Iris pigment epithelial cell (primary cell): ENCODE data around the gene PRKCI.
"Not testable (repeated sequence)": the region's sequence is repeated elsewhere in the genome, so short reads cannot be mapped to it uniquely, and the experiment has no call there.

Source experiments
- DNase-seq: peaks from one replicate; pipeline ENCODE4 v3.0.0-alpha.2; 2011; ENCODE audit warnings: low read depth

PRKCI gene

DNA sequence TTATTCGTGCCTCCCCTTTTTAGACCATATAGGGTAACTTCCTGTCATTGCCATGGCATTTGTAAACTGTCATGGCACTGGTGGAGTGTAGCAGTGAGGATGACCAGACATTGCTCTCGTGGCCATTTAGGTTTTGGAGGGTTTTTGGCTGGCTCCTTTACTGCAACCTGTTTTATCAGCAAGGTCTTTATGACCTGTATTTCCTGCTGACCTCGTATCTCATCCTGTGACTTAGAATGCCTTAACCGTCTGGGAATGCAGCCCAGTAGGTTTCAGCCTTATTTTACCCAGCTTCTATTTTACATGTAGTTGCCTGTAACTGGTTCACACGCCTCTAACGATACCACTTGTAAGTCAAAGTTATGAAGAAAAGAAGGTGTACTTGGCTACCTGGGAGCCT is 121.6 kb downstream of the PRKCI start:
- DNase-seq = not testable (repeated sequence)

DNA sequence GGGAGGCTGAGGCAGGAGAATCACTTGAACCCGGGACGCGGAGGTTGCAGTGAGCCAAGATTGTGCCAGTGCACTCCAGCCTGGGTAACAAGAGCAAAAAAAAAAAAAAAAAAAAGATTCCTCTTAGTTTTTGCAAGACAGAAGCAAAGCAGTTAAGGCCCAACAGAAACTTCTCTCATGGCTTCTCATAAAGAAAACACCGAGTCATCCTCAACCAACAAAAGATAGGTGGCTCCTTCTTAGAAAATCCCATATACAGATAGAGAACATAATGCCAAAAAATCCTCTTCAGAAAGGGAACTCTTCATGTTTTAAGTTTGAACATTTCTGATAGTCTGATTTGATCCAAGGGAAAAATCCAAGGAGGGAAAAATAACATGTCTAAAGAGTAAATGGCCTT is 122.7 kb downstream of the PRKCI start:
- DNase-seq = no peak

DNA sequence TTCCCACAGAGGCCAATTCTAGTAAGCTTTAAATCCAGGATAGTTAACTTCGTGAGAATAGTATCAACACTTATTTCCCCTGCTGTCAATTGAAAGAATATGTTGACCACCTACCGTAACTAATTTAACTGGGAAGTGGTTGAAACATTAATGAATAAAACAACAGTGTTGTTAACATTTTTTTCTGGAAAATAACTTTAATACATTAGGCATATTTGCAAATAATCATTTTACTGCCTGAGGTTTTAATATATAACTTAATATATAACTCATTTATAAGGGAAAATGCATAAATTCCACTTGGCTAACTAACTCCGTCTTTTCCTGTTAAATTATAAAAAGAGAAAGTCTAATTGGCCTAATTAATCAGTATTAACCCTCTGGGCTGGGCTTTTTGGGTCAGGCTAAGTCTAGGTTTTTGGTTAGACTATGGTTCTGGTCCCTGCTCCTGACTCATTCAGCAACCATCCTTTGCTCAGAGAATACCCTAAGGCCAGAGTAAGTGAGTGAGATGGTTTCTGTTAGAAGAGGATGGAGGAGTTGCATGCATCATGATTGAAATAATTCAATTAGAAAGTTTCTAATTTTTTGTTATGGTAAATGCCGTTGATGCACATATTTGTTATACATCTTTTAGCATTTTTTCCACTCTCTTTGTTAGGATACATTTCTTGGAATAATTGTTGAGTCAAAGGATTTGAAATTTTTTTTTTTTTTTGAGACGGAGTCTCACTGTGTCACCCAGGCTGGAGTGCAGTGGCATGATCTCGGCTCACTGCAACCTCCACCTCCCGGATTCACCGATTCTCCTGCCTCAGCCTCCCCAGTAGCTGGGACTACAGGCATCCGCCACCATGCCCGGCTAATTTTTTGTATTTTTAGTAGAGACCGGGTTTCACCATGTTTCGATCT is 124.5 kb downstream of the PRKCI start:
- no peak for DNase-seq

DNA sequence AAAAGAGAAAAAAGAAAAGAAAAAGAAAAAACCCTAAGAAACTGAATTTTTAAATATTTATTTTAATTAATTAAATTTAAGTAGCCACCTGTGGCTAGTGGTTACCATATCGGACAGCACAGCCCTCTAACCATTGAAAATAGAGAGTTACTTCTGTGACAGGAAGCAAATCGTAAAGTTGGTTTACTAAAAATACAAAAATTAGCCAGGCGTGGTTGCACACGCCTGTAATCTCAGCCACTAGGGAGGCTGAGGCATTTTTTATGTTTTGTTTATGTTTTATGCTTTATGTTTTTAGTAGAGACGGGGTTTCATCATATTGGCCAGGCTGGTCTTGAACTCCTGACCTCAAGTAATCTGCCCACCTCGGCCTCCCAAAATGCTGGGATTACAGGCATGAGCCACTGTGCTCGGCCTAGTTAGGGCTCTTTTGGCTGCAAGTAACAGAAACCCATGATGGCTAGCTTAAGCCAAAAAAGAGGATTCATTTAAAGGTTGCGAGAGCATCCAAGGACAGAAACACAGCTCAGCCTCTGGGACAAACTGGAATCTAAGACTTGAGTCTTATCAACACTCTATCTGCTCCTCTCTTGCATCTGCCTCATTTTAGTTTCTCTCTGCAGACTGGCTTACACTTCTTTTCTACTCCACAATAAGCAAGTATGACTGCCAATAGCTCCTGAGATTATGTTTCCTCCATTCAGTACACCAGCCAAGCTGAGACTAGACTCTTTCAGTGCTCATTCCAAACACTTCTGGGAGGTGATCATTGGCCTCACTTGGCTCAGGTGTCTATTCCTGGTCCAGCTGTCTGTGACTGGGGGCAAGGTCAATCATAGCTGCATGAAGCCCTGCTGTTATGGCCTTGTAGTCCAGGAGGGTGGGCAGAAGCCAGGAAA is 128.5 kb downstream of the PRKCI start:
- no peak for DNase-seq

DNA sequence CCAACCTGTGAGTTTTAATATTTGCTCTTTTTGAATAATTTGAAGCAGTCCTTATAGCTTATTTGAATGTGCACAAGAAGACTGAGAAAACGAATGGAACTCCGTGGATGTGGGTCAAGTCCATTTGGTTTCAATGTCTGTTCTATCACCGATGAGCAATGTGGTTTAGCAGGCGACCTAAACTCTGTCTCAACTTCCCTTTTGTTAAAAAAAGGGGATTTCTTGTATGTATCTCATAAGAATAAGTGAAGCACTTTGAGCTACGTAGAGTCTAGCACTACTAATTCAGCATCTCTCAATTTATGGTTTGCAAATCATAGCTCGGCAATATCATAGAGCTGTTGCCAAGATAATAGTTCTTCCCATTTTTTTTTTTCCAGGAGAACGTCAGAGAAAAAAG is 130.7 kb downstream of the PRKCI start:
- no peak for DNase-seq

DNA sequence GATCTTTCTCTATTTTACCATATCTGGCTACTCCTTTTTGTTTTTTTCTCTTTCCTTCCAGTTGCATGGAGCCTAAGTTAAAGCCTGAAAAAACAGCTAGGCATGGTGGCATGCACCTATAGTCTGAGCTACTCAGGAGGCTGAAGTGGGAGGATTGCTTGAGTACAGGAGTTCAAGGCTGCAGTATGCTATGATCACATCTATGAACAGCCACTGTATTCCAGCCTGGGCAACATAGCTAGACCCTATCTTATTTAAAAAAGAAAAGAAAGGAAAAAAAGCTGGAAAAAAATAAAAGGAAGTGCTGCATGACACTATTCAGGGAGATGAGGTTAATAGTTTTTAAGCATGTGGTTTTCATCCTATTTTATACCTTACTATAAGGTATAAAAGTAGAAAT is 131.3 kb downstream of the PRKCI start:
- DNase-seq = no peak

DNA sequence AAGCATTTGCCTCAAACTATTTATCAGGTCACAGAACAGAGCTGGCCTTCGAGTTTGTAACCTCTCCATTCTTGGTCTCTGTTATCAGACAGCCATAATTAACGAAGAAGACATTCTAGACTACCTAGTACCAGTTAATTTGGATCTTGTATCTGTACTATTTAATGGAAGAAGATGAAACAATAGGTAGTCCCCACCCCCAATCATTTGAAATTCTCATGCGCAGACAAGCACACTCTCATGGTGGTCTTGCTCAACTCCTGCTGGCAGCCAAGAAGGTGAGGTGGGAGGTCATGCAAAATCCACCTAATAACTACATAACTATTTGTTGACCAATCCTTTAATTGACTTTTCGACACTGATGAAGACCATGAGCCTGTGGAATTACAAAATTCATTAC is 132.5 kb downstream of the PRKCI start:
- DNase-seq = no peak
